Panc1 (cell line): ENCODE results near the gene SCN3B.

Source experiments
- CTCF ChIP-seq: fragments of 450-650 bp; IDR thresholded peaks from 2 replicates; pipeline ENCODE4 v1.5.1; 2017; ENCODE audit warnings: mild to moderate bottlenecking
- POLR2AphosphoS5 ChIP-seq: IDR thresholded peaks from 2 replicates; pipeline ENCODE4 v1.6.1; 2012; ENCODE audit warnings: mild to moderate bottlenecking, low read depth, low read length, moderate library complexity
- REST ChIP-seq, 2 experiments: IDR thresholded peaks; 2 replicates each; pipeline ENCODE4 v1.6.1; 2011 to 2012; ENCODE audit warnings: low read depth in 2 of 2, control low read depth in 1 of 2, low read length in 1 of 2, mild to moderate bottlenecking in 1 of 2, moderate library complexity in 1 of 2; ENCODE audit not compliant: insufficient read depth in 1 of 2
- SIN3A ChIP-seq: IDR thresholded peaks from 2 replicates; pipeline ENCODE4 v1.6.1; 2012; ENCODE audit warnings: low read depth, mild to moderate bottlenecking, low read length, moderate library complexity, borderline replicate concordance; ENCODE audit not compliant: insufficient read depth
- TCF7L2 ChIP-seq: IDR thresholded peaks from 2 replicates; pipeline ENCODE4 v1.6.1; 2011; ENCODE audit warnings: mild to moderate bottlenecking, low read depth, low read length, inconsistent platforms

GRCh38 chr11:123640029-123640428, 14.4 kb downstream of the SCN3B start:
- TF ChIP-seq CTCF (no peak), SIN3A (no peak), POLR2AphosphoS5 (no peak), REST (IDR thresholded peaks at IDR 0.05; ENCODE audit: insufficient read depth in 1 of 2, low read depth in 2 of 2, low read length in 1 of 2) (no peak), TCF7L2 (no peak)
